T47D (cell line): ENCODE data around the gene CD28.

ENCODE experiments used
- DNase-seq, 2 experiments: peaks; one replicate each; pipeline versions ENCODE4 v3.0.0 to v3.0.0-alpha.2; 2011 to 2012; ENCODE audit warnings: low read depth in 1 of 2, low spot score in 1 of 2
- JUND ChIP-seq: IDR thresholded peaks from 2 replicates; pipeline ENCODE4 v1.6.1; 2012; ENCODE audit warnings: low read depth
- in situ Hi-C: cut with HindIII; loops from 2 replicates; pipeline ENCODE4 v1.10.0; 2016; ENCODE audit warnings: low sequenced_read_pairs, low pct_unique_long_range_greater_than_20kb

Gene CD28

GRCh38 chr2:203678971-203679370 lies 27.5 kb upstream of the CD28 start:
- in situ Hi-C loops: no loop called here
- TF ChIP-seq JUND: no peak

DNA sequence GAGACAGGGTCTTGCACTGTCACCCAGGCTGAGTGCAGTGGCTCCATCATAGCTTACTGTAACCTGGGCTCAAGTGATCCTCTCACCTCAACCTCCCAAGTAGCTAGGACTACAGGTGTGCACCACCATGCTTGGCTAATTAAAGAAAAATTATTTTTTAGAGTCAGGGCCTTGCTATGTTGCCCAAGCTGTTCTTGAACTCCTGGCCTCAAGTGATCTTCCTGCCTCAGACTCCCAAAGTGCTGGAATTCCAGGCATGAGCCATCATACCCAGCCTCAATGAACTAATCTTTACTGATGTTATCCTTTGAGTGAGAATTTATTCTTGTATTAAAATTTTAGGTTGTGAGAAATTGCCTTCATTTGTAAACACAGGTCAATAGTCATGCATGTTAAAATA lies 27.0 kb upstream of the CD28 start:
- no peak for TF ChIP-seq JUND
- no peak for DNase-seq
- in situ Hi-C loops: no loop called here

More at GRCh38 chr2:203678971-203679370, 27.5 kb upstream of the CD28 start:
- DNase-seq: no peak

- in situ Hi-C loops: no loop called here
- TF ChIP-seq JUND: no peak
- no peak for DNase-seq
These were observed 24.5 kb upstream of the CD28 start for GRCh38 chr2:203681978-203682377.

DNA sequence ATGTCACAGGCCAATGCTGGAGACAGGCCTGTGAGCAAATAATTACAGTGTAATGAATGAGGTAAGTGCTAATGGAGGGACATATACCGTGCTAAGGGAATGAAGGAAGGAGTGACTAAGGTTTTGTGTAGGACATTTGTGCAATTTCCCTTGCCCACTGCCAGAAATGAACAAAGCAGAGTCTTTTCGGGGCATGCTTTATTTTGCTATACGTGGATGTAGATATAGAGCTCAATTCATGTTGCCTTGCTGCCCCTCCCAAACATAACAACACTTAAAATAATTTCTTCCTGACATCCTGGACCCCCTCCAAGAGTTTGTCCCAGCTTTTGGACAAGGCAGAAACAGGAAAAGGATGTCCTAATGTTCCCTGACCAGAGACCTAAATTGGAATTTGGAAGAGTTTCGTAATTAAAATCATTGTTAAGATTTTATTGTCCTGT lies 23.7 kb upstream of the CD28 start:
- no peak for TF ChIP-seq JUND
- no peak for DNase-seq
- in situ Hi-C loops: no loop called here

- in situ Hi-C loops: no loop called here
- DNase-seq: no peak
- TF ChIP-seq JUND: no peak
These were observed 23.0 kb upstream of the CD28 start for GRCh38 chr2:203683421-203683820.

DNA sequence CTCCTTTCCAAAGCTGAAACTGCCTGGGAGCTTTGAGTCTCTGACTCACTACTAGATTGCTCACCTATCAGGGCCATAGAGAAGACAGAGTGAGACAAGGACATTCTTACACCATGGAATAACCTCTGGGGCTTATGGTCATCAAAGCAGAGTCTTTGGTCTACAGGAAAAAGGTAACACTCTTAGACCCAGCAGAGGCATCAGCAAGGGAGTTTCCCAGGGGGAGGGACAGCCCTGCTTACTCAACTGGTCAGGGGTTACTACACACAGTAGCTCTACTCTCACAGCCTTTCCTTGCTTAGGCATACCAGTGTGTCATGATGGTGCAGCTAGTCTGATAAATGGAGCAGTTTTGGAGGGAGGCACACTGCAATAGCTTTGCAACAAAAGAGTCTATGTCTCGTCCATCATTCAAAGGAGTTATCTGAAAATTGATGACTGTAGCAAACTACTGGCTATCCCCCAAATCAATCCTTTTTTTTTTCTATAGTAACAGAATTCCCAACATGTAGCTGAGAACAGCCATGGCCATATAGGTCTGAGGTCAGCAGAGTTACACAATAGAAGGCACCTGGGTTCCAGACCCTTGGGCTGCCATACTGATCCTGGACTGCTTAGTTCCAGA lies 22.4 kb upstream of the CD28 start:
- in situ Hi-C loops: no loop called here

DNA sequence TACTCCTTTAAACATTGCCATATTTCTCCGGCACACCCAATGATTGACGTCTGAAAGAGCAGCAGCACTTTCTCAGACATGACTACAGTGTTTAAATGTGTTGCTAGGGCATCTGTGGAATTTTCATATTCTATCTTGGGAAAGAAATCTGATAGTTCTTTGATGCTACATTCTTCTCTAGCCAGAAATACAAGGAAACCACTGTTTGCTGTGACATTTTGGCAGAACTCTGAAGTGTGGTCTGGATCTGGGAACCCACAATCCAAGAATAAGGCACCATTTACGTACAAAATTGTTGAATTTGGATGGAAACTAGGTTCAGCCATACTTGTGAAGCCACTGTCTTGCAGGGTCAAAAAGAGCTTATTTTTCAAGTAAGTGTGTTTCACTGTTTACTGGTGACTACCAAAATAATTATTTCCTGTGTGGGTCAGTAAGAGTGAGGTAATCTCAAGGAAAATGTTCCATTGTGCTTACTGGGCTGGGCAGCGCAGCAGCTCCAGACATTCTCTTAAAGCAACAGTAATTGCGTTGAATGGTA lies 21.3 kb upstream of the CD28 start:
- no peak for TF ChIP-seq JUND
- DNase-seq: no peak
- in situ Hi-C loops: no loop called here

More for the DNA sequence above, 22.4 kb upstream of the CD28 start:
- TF ChIP-seq JUND: no peak
- no peak for DNase-seq

DNA sequence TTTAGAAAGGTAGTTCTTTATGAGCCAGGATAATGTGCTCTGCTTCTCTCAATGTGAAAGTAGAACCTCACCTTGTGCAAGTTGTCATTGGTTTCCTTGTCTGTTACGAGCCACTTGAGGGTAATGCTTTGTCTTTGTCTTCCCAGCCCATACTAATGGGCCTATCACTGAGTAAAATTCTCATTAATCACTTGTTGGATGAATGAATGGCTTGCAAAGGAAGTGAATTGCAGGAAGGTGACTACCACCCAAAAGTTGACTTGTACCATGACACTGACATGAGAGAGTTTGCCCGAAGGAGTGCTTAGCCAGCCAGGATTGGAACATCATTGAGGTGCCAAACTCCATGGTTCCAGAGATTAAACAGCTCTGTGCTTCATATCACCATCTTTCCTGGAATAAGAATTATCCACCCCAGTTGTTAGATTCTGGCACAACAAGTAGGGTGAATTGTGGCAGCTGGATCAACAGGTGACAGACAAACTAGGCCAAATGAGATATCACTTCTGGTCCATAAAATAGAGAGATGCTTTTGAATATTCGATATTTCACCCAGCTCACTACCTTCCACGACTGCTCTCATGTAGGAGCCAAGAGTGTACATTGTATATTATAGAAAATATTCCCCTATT lies 20.5 kb upstream of the CD28 start:
- no peak for TF ChIP-seq JUND
- no peak for DNase-seq
- in situ Hi-C loops: no loop called here

DNA sequence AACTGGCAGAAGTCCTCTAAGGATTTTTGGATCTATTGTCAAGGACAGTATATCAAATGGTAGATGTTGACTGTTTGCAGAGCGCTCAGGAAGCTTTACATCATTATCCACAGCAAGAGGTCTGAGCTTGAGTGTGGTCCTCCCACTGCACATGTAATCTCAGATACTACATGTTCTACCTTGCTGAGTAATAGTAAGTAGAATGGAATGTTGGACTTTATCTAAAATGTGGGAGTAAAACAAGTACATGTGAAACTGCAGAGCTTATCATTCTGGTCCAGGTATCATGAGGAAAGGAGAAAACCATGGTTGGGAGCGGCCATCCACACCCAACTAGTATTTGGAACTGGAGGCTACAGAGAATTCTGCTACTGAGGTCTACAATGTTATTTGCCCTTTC lies 19.3 kb upstream of the CD28 start:
- in situ Hi-C loops: no loop called here
- no peak for TF ChIP-seq JUND
- no peak for DNase-seq

DNA sequence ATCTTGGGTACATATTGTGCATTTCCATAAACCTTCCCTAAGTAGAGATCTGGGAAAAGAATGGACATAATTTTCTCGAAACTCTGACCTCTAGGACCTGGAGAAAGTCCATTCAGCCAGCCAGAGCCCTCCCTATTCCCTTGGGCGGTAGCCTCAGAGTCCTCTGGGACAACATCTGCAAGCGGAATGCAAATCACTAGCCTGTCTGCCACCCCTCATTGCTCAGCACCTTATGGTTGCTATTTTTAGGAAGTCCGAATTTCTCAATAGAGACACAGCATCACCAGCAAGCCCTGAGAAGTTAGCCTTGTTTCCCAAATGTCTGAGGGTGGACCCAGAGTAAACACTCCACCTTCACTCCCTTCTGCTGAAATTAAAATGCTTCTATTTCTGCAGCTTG lies 17.6 kb upstream of the CD28 start:
- TF ChIP-seq JUND: no peak
- DNase-seq: no peak
- in situ Hi-C loops: no loop called here

GRCh38 chr2:203689426-203690116 lies 16.9 kb upstream of the CD28 start:
- DNase-seq: no peak
- in situ Hi-C loops: no loop called here

DNA sequence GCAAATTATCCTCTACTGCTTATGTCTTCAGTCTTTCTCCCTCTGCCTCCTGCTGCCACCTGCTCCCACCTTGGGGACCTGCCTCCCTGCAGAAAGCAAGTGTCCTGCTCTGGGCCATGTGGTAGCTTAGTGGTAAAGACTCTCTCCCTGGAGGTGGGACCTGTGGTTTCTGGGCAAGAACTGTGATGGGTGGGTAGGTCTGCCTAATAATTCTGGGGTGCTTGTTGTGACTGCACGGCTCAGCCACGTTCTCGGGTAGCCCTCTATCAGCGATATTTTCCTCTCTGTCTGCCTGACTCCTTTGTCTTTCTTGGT lies 16.4 kb upstream of the CD28 start:
- no peak for TF ChIP-seq JUND

More at GRCh38 chr2:203689426-203690116, 16.9 kb upstream of the CD28 start:
- TF ChIP-seq JUND: no peak

GRCh38 chr2:203690441-203691047 lies 15.9 kb upstream of the CD28 start:
- no peak for TF ChIP-seq JUND
- in situ Hi-C loops: no loop called here
- no peak for DNase-seq

More for the DNA sequence above, 16.4 kb upstream of the CD28 start:
- in situ Hi-C loops: no loop called here
- DNase-seq: no peak
